HepG2 (cell line): ENCODE data around the gene TP73. TPM values are rescaled to one million over a fixed set of nuclear protein-coding genes. Genes with fewer than 3 reads are reported as not detected.
A peak's percentile ranks its signal among the peaks of the same experiment; 100 is the strongest.

ENCODE experiments used
- ATAC-seq: fragments of 200-7000 bp; cut with Tn5 transposase; 3 replicates; pipeline ENCODE4 v1.9.1; 2020; ENCODE audit warnings: mild to moderate bottlenecking, moderate library complexity
- BruUV-seq: library from RNA; stranded (reverse); fragments of 400-500 nt; replicated peaks from 2 replicates; lab custom pipeline; 2021; lab: Mats Ljungman, UMichigan
- CTCF ChIA-PET: fragments of 300-600 bp; formaldehyde crosslinking; extraction: SDS; loops from one replicate; lab custom pipeline; 2021; ENCODE audit warnings: low total read pairs, inconsistent platforms, low intra/inter-chr PET ratio; lab: Yijun Ruan, JAX
- POLR2A ChIA-PET: fragments of 350-600 bp; sonication (Branson Sonifier 250); formaldehyde crosslinking; loops from one replicate; lab custom pipeline; 2020; ENCODE audit warnings: antibody characterized with exemption, inconsistent platforms; lab: Yijun Ruan, JAX
- DNase-seq: peaks from one replicate; pipeline ENCODE4 v3.0.0-alpha.2; 2015; ENCODE audit warnings: low spot score
- FAIRE-seq: peaks from 3 replicates; lab custom pipeline; 2011; peaks lifted over from hg19 to GRCh38; lab: Jason Lieb, UNC
- H2AFZ ChIP-seq: one replicate; pipeline ENCODE4 v1.6.1; 2011; ENCODE audit warnings: low read length, inconsistent platforms
- H3K27ac ChIP-seq: fragments of 300-600 bp; 3 replicates; pipeline ENCODE4 v1.8.0; 2011; ENCODE audit warnings: mixed run types, mild to moderate bottlenecking, mixed read lengths, low read length, inconsistent platforms; ENCODE audit not compliant: insufficient read depth; ENCODE audit errors: extremely low read length
- H3K27me3 ChIP-seq, 2 experiments: fragments of 200-600 bp in 1 of 2; 2 replicates in 1 of 2; 3 replicates in 1 of 2; pipeline versions ENCODE4 v1.6.0 to v1.8.0; 2011; ENCODE audit warnings: low read length in 2 of 2, mild to moderate bottlenecking in 2 of 2, moderate library complexity in 2 of 2, inconsistent platforms in 1 of 2; ENCODE audit not compliant: insufficient read depth in 2 of 2, control insufficient read depth in 1 of 2
- H3K36me3 ChIP-seq, 2 experiments: fragments of 200-600 bp in 1 of 2; replicated peaks in 1 of 2; 2 replicates in 1 of 2; 3 replicates in 1 of 2; pipeline versions ENCODE4 v1.5.1 to v1.8.0; 2011; ENCODE audit warnings: low read length in 2 of 2, inconsistent platforms in 1 of 2; ENCODE audit not compliant: insufficient read depth in 2 of 2, control insufficient read depth in 1 of 2
- H3K4me1 ChIP-seq: 2 replicates; pipeline ENCODE4 v1.5.1; 2012; ENCODE audit warnings: low read length, inconsistent platforms; ENCODE audit not compliant: insufficient read depth
- H3K4me2 ChIP-seq: 2 replicates; pipeline ENCODE4 v1.6.0; 2011; ENCODE audit warnings: low read depth, low read length, inconsistent platforms
- H3K4me3 ChIP-seq, 3 experiments: fragments of 200-600 bp in 1 of 3; sonication (generic), shearing (Covaris generic) in 1 of 3; replicated peaks in 1 of 3; 2 replicates each; pipeline ENCODE4 v1.5.1; 2011 to 2016; ENCODE audit warnings: low read length in 3 of 3, inconsistent platforms in 2 of 3, low read depth in 2 of 3, mild to moderate bottlenecking in 2 of 3, control low read depth in 1 of 3, mixed read lengths in 1 of 3; ENCODE audit not compliant: insufficient read depth in 1 of 3
- H3K79me2 ChIP-seq: one replicate; pipeline ENCODE4 v1.6.1; 2011; ENCODE audit warnings: low read length, inconsistent platforms; ENCODE audit not compliant: insufficient read depth
- H3K9ac ChIP-seq: 2 replicates; pipeline ENCODE4 v1.6.0; 2011; ENCODE audit warnings: mild to moderate bottlenecking, low read depth, low read length, inconsistent platforms; ENCODE audit not compliant: insufficient read depth
- H3K9me3 ChIP-seq: 2 replicates; pipeline ENCODE4 v1.5.1; 2012; ENCODE audit warnings: mild to moderate bottlenecking, low read length
- H4K20me1 ChIP-seq: 2 replicates; pipeline ENCODE4 v1.6.0; 2011; ENCODE audit warnings: inconsistent platforms, mild to moderate bottlenecking, low read length, moderate library complexity; ENCODE audit not compliant: insufficient read depth
- FOXP1 ChIP-seq, 2 experiments: fragments of 450-650 bp in 1 of 2; IDR thresholded peaks; 2 replicates each; pipeline ENCODE4 v1.6.1; 2017 to 2018; ENCODE audit warnings: antibody characterized with exemption in 1 of 2
- GATAD1 ChIP-seq: IDR thresholded peaks from 2 replicates; pipeline ENCODE4 v1.6.1; 2016; ENCODE audit warnings: missing genetic modification reagents, missing compliant biosample characterization
- HDAC1 ChIP-seq: sonication (generic); formaldehyde crosslinking; IDR thresholded peaks from 2 replicates; pipeline ENCODE4 v1.5.1; 2020; ENCODE audit warnings: mild to moderate bottlenecking, missing genetic modification reagents
- KAT8 ChIP-seq: IDR thresholded peaks from 2 replicates; pipeline ENCODE4 v1.6.1; 2016; ENCODE audit warnings: missing genetic modification reagents, missing compliant biosample characterization
- KLF12 ChIP-seq: sonication (generic); formaldehyde crosslinking; IDR thresholded peaks from 2 replicates; pipeline ENCODE4 v1.4.0; 2020; ENCODE audit warnings: missing genetic modification reagents, borderline replicate concordance
- MEF2D ChIP-seq: sonication (generic); formaldehyde crosslinking; IDR thresholded peaks from 2 replicates; pipeline ENCODE4 v1.5.1; 2020; ENCODE audit warnings: mild to moderate bottlenecking, missing genetic modification reagents
- PAWR ChIP-seq: sonication (generic); formaldehyde crosslinking; IDR thresholded peaks from 2 replicates; pipeline ENCODE4 v1.4.0; 2020; ENCODE audit warnings: missing genetic modification reagents, mild to moderate bottlenecking, borderline replicate concordance
- PITX1 ChIP-seq: sonication (generic); formaldehyde crosslinking; IDR thresholded peaks from 2 replicates; pipeline ENCODE4 v1.5.1; 2020; ENCODE audit warnings: mild to moderate bottlenecking, missing genetic modification reagents
- RFX5 ChIP-seq: IDR thresholded peaks from 2 replicates; pipeline ENCODE4 v1.6.1; 2011; ENCODE audit warnings: low read depth, low read length, improper control_type of control experiment
- RXRA ChIP-seq: sonication (generic); formaldehyde crosslinking; IDR thresholded peaks from 2 replicates; pipeline ENCODE4 v1.5.1; 2020; ENCODE audit warnings: missing genetic modification reagents
- SAP130 ChIP-seq: IDR thresholded peaks from 2 replicates; pipeline ENCODE4 v1.6.1; 2016; ENCODE audit warnings: low read depth
- SOX5 ChIP-seq: IDR thresholded peaks from 2 replicates; pipeline ENCODE4 v1.6.1; 2016; ENCODE audit warnings: borderline replicate concordance
- TBX2 ChIP-seq: sonication (generic); formaldehyde crosslinking; IDR thresholded peaks from 2 replicates; pipeline ENCODE4 v1.5.0; 2020; ENCODE audit warnings: missing genetic modification reagents, mild to moderate bottlenecking, borderline replicate concordance
- YEATS4 ChIP-seq: sonication (generic); formaldehyde crosslinking; IDR thresholded peaks from 2 replicates; pipeline ENCODE4 v1.4.0; 2020; ENCODE audit warnings: missing genetic modification reagents, borderline replicate concordance
- ZBTB7B ChIP-seq: sonication (generic); formaldehyde crosslinking; IDR thresholded peaks from 2 replicates; pipeline ENCODE4 v1.4.0; 2020; ENCODE audit warnings: missing genetic modification reagents
- ZNF670 ChIP-seq: sonication (generic); formaldehyde crosslinking; IDR thresholded peaks from 2 replicates; pipeline ENCODE4 v1.8.0; 2022; ENCODE audit warnings: mild to moderate bottlenecking, missing genetic modification reagents, borderline replicate concordance
- ZNF709 ChIP-seq: sonication (generic); formaldehyde crosslinking; IDR thresholded peaks from 2 replicates; pipeline ENCODE4 v1.5.0; 2020; ENCODE audit warnings: mild to moderate bottlenecking, missing genetic modification reagents
- WGBS: methylation state at CpG from one replicate; pipeline ENCODE4 v1.1.6; 2017; ENCODE audit warnings: low lambda C conversion rate; 5-methylcytosine and 5-hydroxymethylcytosine counted together
- in situ Hi-C: cut with HindIII; loops from 2 replicates; pipeline ENCODE4 v1.10.0; 2017; ENCODE audit warnings: low pct_unique_long_range_greater_than_20kb; ENCODE audit not compliant: extremely low pct_ligation_motif_present
- intact Hi-C: fragments of 100-400 bp; cut with micrococcal nuclease; formaldehyde crosslinking; loops from one replicate; pipeline ENCODE4 v1.10.0; 2022; ENCODE audit not compliant: unreplicated experiment
- polyA plus RNA-seq, 8 experiments: library from polyadenylated mRNA; depleted of rRNA in 3 of 8; stranded (reverse) in 7 of 8; unstranded in 1 of 8; fragments of >200 nt; fragmentation: Illumina TruSeq in 4 of 8; extraction: Trizol in 4 of 8; gene quantifications; 2 replicates each; pipeline versions ENCODE4 v1.2.1 to v1.2.3, GENCODE V29; 2011 to 2016; ENCODE audit warnings: low read depth in 4 of 8, missing spikeins in 1 of 8, mixed read lengths in 1 of 8; ENCODE audit not compliant: insufficient read depth in 1 of 8
- total RNA-seq, 5 experiments: library from RNA; depleted of rRNA; stranded (reverse); fragments of >200 nt; fragmentation: Illumina TruSeq; extraction: Trizol; gene quantifications; 2 replicates each; pipeline ENCODE4 v1.2.3, GENCODE V29; 2016; ENCODE audit warnings: low read depth in 1 of 5
- TF ChIP-seq, protein P1 (sequence below): sonication (generic); formaldehyde crosslinking; IDR thresholded peaks from 2 replicates; pipeline ENCODE4 v1.9.0; 2022; ENCODE audit warnings: missing genetic modification reagents, mild to moderate bottlenecking, borderline replicate concordance
- TF ChIP-seq, protein P2 (sequence below): sonication (generic); formaldehyde crosslinking; IDR thresholded peaks from 2 replicates; pipeline ENCODE4 v1.8.0; 2022; ENCODE audit warnings: mild to moderate bottlenecking, missing genetic modification reagents, moderate library complexity
- TF ChIP-seq, protein P3 (sequence below): conservative IDR thresholded peaks from 2 replicates; pipeline ENCODE4 v1.6.1; 2018; ENCODE audit warnings: missing genetic modification reagents

TP73 gene
- total and polyA plus RNA-seq, 2 of the 13 experiments (the other 11 are each of a cell fraction or from before 2014, with no cell fraction given) = 0.49 to 1.1 TPM

DNA sequence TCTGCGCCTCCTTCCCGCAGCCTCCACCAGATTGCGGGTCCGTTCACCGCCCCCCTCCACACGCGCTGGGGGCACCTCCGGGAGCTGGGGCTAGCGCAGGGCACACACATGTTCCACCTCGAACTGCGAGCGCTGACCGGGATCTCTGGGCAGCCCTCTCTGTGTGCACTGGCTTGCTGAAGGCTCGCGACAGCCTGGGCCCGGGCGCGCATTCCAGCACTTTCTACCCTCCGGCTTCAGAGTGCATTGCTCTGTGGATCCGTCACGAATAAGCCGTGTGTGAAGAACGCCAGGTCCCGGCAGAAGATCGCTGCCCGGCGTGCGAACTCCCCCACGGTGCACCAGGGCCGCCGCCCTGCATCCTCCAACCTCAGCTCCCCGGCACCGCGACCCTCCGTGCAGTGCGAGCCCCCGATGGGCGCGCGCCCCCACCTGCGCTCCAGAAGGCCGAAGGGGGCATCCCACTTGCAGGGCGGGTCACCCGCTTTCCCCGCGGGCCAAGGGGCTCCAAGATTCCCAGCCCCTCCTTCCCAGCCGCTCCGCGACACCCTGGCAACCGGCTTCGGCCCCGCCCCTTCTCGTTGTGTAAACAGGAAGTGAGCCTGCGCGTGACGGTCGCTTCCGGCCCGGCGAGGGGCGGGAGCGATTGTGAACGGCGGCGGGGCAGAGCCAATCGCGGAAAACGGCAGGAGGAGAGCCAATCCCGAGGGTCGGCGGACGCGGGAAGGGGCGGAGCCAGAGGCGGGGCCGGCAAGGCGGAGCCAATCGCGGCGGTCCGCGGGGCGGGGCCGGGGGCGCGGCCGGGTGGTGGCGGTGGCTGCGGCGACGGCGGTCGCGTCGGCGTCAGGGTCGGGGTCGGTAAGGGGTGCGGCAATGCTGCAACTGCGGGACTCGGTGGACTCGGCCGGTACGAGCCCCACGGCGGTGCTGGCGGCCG lies 27.8 kb upstream of the TP73 start, which contains the start of gene TPRG1L:
TPRG1L (plus strand) TSS at position 816 of the 937 bp plus-strand sequence; CDS start at position 874, 58 bp downstream.
- Histone ChIP-seq H3K36me3 (peaks cover 11 to 22% of the 10 kb centered on the region in 2 experiments), H3K4me1 (peaks cover 30% of the 10 kb centered on the region), H3K4me3 (peak within 1 kb of the TSS; percentile 94 to 99 (median 94)), H2AFZ (no peak within 1 kb of the TSS), H3K27ac (peak within 1 kb of the TSS; percentile 90), H3K9ac (peak within 1 kb of the TSS; percentile 76), H4K20me1 (no peaks in the 10 kb centered on the region), H3K27me3 (no peaks in the 10 kb centered on the region), H3K4me2 (peak within 1 kb of the TSS; percentile 89), H3K79me2 (peaks cover 5% of the 10 kb centered on the region), H3K9me3 (no peaks in the 10 kb centered on the region)
- FAIRE-seq (peak; percentile 12), ATAC-seq (peak; percentile 81), DNase-seq (peak; percentile 91)
- POLR2A ChIA-PET = interaction anchor here (1.0 to 1.2 kb wide), 2 partner anchors 42 to 151 kb away, joined by 3 to 4 read pairs; no protein-coding TSS in a partner anchor
- in situ Hi-C loops = loop anchor here (5.0 kb wide), 2 partner anchors 57 to 142 kb away; no protein-coding TSS in a partner anchor
- BruUV-seq = TSS peak; percentile 51
- intact Hi-C loops = loop anchor here (2.0 to 5.0 kb wide), 2 partner anchors 26 to 172 kb away; partner anchors contain the start of genes ARHGEF16 and WRAP73
- WGBS = 0% methylated on average over 18 of the region's 108 CpGs
- CTCF ChIA-PET = no interaction called here
- TF ChIP-seq, protein P1, sequence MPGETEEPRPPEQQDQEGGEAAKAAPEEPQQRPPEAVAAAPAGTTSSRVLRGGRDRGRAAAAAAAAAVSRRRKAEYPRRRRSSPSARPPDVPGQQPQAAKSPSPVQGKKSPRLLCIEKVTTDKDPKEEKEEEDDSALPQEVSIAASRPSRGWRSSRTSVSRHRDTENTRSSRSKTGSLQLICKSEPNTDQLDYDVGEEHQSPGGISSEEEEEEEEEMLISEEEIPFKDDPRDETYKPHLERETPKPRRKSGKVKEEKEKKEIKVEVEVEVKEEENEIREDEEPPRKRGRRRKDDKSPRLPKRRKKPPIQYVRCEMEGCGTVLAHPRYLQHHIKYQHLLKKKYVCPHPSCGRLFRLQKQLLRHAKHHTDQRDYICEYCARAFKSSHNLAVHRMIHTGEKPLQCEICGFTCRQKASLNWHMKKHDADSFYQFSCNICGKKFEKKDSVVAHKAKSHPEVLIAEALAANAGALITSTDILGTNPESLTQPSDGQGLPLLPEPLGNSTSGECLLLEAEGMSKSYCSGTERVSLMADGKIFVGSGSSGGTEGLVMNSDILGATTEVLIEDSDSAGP = peak; percentile 65; the same call in 1 of the 2 replicates
- TF ChIP-seq, protein P2, sequence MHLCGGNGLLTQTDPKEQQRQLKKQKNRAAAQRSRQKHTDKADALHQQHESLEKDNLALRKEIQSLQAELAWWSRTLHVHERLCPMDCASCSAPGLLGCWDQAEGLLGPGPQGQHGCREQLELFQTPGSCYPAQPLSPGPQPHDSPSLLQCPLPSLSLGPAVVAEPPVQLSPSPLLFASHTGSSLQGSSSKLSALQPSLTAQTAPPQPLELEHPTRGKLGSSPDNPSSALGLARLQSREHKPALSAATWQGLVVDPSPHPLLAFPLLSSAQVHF (CRISPR knock-in tag) = 0 out of 2 replicates have a peak, but pooled peaks have one; percentile 60
- TF ChIP-seq PAWR (CRISPR knock-in tag) (no peak), MEF2D (CRISPR knock-in tag) (0 out of 2 replicates have a peak, but pooled peaks have one; percentile 70), PITX1 (CRISPR knock-in tag) (peak; percentile 62; the same call in 1 of the 2 replicates), KLF12 (CRISPR knock-in tag) (peak; percentile 86; the same call in 1 of the 2 replicates), RFX5 (0 out of 2 replicates have a peak, but pooled peaks have one; percentile 33), FOXP1 (IDR thresholded peaks at IDR 0.05) (no peak), FOXP1 (CRISPR knock-in tag; IDR thresholded peaks at IDR 0.05) (peak; percentile 59), ZNF670 (no peak), HDAC1 (CRISPR knock-in tag) (peak; percentile 82; the same call in 1 of the 2 replicates), YEATS4 (CRISPR knock-in tag) (peak; percentile 58; the same call in 1 of the 2 replicates), SOX5 (no peak), SAP130 (CRISPR knock-in tag) (peak; percentile 95), ZBTB7B (CRISPR knock-in tag) (peak; percentile 54; the same call in 1 of the 2 replicates), TBX2 (CRISPR knock-in tag) (peak; percentile 36; the same call in 1 of the 2 replicates), KAT8 (peak; percentile 80), RXRA (CRISPR knock-in tag) (peak; percentile 35), GATAD1 (CRISPR knock-in tag) (peak; percentile 87), ZNF709 (CRISPR knock-in tag) (no peak)
- TF ChIP-seq, protein P3, sequence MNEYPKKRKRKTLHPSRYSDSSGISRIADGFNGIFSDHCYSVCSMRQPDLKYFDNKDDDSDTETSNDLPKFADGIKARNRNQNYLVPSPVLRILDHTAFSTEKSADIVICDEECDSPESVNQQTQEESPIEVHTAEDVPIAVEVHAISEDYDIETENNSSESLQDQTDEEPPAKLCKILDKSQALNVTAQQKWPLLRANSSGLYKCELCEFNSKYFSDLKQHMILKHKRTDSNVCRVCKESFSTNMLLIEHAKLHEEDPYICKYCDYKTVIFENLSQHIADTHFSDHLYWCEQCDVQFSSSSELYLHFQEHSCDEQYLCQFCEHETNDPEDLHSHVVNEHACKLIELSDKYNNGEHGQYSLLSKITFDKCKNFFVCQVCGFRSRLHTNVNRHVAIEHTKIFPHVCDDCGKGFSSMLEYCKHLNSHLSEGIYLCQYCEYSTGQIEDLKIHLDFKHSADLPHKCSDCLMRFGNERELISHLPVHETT (CRISPR knock-in tag) = peak; percentile 72
